HepG2 (cell line): ENCODE data around the gene ROM1. TPM values are rescaled to one million over a fixed set of nuclear protein-coding genes. Genes with fewer than 3 reads are reported as not detected.

ENCODE experiments used
- ARHGAP35 ChIP-seq: sonication (generic); formaldehyde crosslinking; IDR thresholded peaks from 2 replicates; pipeline ENCODE4 v1.9.0; 2022; ENCODE audit warnings: mild to moderate bottlenecking, inconsistent platforms, moderate library complexity, missing genetic modification reagents, borderline replicate concordance
- ATF7 ChIP-seq, 2 experiments: fragments of 450-650 bp in 1 of 2; sonication (generic) in 1 of 2; formaldehyde crosslinking in 1 of 2; IDR thresholded peaks; 2 replicates each; pipeline versions ENCODE4 v1.4.0 to v1.6.1; 2016 to 2020; ENCODE audit warnings: antibody characterized with exemption in 1 of 2, mild to moderate bottlenecking in 1 of 2, missing genetic modification reagents in 1 of 2
- CHD4 ChIP-seq: fragments of 200-600 bp; sonication (generic); IDR thresholded peaks from 2 replicates; pipeline ENCODE4 v1.7.0; 2017; ENCODE audit warnings: mild to moderate bottlenecking, low read length, borderline replicate concordance
- EHMT2 ChIP-seq: fragments of 200-600 bp; sonication (generic); IDR thresholded peaks from 2 replicates; pipeline ENCODE4 v1.7.0; 2017; ENCODE audit warnings: antibody characterized with exemption, low read depth, low read length, borderline replicate concordance
- GABPB1 ChIP-seq: IDR thresholded peaks from 2 replicates; pipeline ENCODE4 v1.6.1; 2016; ENCODE audit warnings: mild to moderate bottlenecking, missing genetic modification reagents, moderate library complexity, missing compliant biosample characterization
- HMGA1 ChIP-seq: sonication (generic); formaldehyde crosslinking; conservative IDR thresholded peaks from 2 replicates; pipeline ENCODE4 v1.4.0; 2020; ENCODE audit warnings: missing genetic modification reagents
- JUN ChIP-seq: sonication (generic); formaldehyde crosslinking; IDR thresholded peaks from 2 replicates; pipeline ENCODE4 v1.4.0; 2020; ENCODE audit warnings: mild to moderate bottlenecking, missing genetic modification reagents
- KDM6A ChIP-seq: IDR thresholded peaks from 2 replicates; pipeline ENCODE4 v1.6.1; 2016; ENCODE audit warnings: low read depth
- PAX8 ChIP-seq: sonication (generic); formaldehyde crosslinking; IDR thresholded peaks from 2 replicates; pipeline ENCODE4 v1.8.0; 2022; ENCODE audit warnings: mild to moderate bottlenecking, missing genetic modification reagents, borderline replicate concordance
- PRPF4 ChIP-seq: fragments of 200-400 bp; formaldehyde crosslinking; IDR thresholded peaks from 2 replicates; pipeline ENCODE4 v1.6.1; 2016; ENCODE audit warnings: low read length, low read depth; ENCODE audit not compliant: poor library complexity, severe bottlenecking
- RNF2 ChIP-seq: fragments of 450-650 bp; conservative IDR thresholded peaks from 2 replicates; pipeline ENCODE4 v1.6.1; 2016; ENCODE audit warnings: low read depth
- SKI ChIP-seq: fragments of 450-650 bp; IDR thresholded peaks from one replicate; pipeline ENCODE4 v1.6.1; 2018; ENCODE audit warnings: mild to moderate bottlenecking; ENCODE audit not compliant: partially characterized antibody
- SRSF1 ChIP-seq: fragments of 200-400 bp; formaldehyde crosslinking; optimal IDR thresholded peaks from 2 replicates; pipeline ENCODE3; 2017; ENCODE audit warnings: mild to moderate bottlenecking, low read depth, low read length, moderate library complexity
- TCF7 ChIP-seq: sonication (generic); IDR thresholded peaks from 2 replicates; pipeline ENCODE4 v1.6.1; 2016; ENCODE audit warnings: antibody characterized with exemption, low read depth
- ZC3H4 ChIP-seq: sonication (generic); formaldehyde crosslinking; IDR thresholded peaks from 2 replicates; pipeline ENCODE4 v1.4.0; 2020; ENCODE audit warnings: missing genetic modification reagents, borderline replicate concordance
- ZNF232 ChIP-seq: sonication (generic); formaldehyde crosslinking; IDR thresholded peaks from 2 replicates; pipeline ENCODE4 v1.4.0; 2020; ENCODE audit warnings: missing genetic modification reagents, borderline replicate concordance
- ZNF335 ChIP-seq: sonication (generic); formaldehyde crosslinking; IDR thresholded peaks from 2 replicates; pipeline ENCODE4 v1.4.0; 2020; ENCODE audit warnings: missing genetic modification reagents
- ZNF597 ChIP-seq: sonication (generic); formaldehyde crosslinking; IDR thresholded peaks from 2 replicates; pipeline ENCODE4 v1.5.0; 2020; ENCODE audit warnings: missing genetic modification reagents
- ZNF652 ChIP-seq: IDR thresholded peaks from 2 replicates; pipeline ENCODE4 v1.6.1; 2016; ENCODE audit warnings: low read depth, borderline replicate concordance
- ZNF761 ChIP-seq: sonication (generic); formaldehyde crosslinking; conservative IDR thresholded peaks from 2 replicates; pipeline ENCODE4 v1.4.0; 2020; ENCODE audit warnings: mild to moderate bottlenecking, missing genetic modification reagents
- polyA plus RNA-seq, 8 experiments: library from polyadenylated mRNA; depleted of rRNA in 3 of 8; stranded (reverse) in 7 of 8; unstranded in 1 of 8; fragments of >200 nt; fragmentation: Illumina TruSeq in 4 of 8; extraction: Trizol in 4 of 8; gene quantifications; 2 replicates each; pipeline versions ENCODE4 v1.2.1 to v1.2.3, GENCODE V29; 2011 to 2016; ENCODE audit warnings: low read depth in 4 of 8, missing spikeins in 1 of 8, mixed read lengths in 1 of 8; ENCODE audit not compliant: insufficient read depth in 1 of 8
- total RNA-seq, 5 experiments: library from RNA; depleted of rRNA; stranded (reverse); fragments of >200 nt; fragmentation: Illumina TruSeq; extraction: Trizol; gene quantifications; 2 replicates each; pipeline ENCODE4 v1.2.3, GENCODE V29; 2016; ENCODE audit warnings: low read depth in 1 of 5
- TF ChIP-seq, protein P1 (sequence below): sonication (generic); formaldehyde crosslinking; IDR thresholded peaks from 2 replicates; pipeline ENCODE4 v1.8.0; 2022; ENCODE audit warnings: missing genetic modification reagents, low read depth, mild to moderate bottlenecking, borderline replicate concordance
- TF ChIP-seq, protein P2 (sequence below): sonication (generic); formaldehyde crosslinking; IDR thresholded peaks from 2 replicates; pipeline ENCODE4 v1.8.1; 2023; ENCODE audit warnings: mild to moderate bottlenecking, missing genetic modification reagents
- TF ChIP-seq, protein P3 (sequence below): sonication (generic); formaldehyde crosslinking; IDR thresholded peaks from 2 replicates; pipeline ENCODE4 v1.4.0; 2020; ENCODE audit warnings: missing genetic modification reagents
- TF ChIP-seq, protein P4 (sequence below): sonication (generic); formaldehyde crosslinking; IDR thresholded peaks from 2 replicates; pipeline ENCODE4 v1.8.1; 2022; ENCODE audit warnings: mild to moderate bottlenecking, missing genetic modification reagents

Gene ROM1
- total and polyA plus RNA-seq, 2 of the 13 experiments (the other 11 are each of a cell fraction or from before 2014, with no cell fraction given), result 1.2 to 2.4 TPM

DNA sequence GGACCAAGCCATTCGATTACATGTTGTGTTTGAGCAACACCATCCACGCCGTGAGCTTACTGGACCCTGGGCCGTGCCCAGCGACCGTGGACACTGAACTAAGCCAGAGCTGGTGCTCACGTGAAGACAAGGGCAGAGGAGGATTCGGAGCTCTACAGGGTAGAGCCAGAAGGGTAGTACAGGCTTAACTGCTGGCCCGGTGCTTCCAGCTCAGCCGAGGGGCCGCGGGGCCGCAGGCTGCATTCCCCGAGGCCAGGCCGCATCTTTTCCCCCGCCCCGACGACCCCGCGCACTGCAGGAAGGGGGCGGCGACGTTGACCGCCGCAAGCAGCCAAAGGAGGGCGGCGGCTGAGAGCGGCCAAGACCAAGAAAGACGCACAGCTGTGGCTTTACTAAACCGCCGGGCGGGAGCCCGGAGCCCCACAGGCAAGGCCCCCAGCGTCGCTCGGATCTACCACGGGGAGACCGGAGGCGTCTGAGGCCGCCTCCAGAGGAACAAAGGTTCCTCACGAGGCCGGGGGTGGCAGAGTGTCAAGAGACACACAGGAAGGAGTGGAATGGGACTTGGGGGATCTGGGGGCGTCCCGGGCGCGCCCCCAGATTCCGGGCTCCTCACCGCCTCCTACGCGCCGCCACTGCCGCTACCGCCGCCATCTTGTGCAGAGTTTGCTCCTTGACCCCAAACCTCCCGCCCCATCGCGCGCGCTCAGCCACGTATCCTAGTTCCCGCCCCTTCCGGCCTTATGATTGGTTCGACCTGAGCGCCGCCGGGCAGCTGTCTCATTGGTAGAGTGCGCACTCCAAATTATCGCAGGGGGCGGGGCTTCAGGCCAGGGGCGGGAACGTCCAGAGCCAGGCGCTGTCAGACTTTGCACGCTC, 33.1 kb downstream of the ROM1 start, which contains the start of gene GANAB (continued):
- TF ChIP-seq, protein P1, sequence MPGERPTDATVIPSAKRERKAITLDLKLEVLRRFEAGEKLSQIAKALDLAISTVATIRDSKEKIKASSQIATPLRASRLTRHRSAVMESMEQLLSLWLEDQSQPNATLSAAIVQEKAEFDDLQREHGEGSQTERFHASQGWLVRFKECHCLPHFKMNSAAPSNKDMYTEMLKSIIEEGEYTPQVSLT (CRISPR knock-in tag), result no peak
- no peak for TF ChIP-seq ZNF597 (CRISPR knock-in tag)
- TF ChIP-seq KDM6A (CRISPR knock-in tag), result no peak
- 0 out of 2 replicates have a peak, but pooled peaks have one; percentile 10 for TF ChIP-seq ZNF232 (CRISPR knock-in tag)
- no peak for TF ChIP-seq SKI
- TF ChIP-seq JUN (CRISPR knock-in tag), result no peak
- TF ChIP-seq, protein P2, sequence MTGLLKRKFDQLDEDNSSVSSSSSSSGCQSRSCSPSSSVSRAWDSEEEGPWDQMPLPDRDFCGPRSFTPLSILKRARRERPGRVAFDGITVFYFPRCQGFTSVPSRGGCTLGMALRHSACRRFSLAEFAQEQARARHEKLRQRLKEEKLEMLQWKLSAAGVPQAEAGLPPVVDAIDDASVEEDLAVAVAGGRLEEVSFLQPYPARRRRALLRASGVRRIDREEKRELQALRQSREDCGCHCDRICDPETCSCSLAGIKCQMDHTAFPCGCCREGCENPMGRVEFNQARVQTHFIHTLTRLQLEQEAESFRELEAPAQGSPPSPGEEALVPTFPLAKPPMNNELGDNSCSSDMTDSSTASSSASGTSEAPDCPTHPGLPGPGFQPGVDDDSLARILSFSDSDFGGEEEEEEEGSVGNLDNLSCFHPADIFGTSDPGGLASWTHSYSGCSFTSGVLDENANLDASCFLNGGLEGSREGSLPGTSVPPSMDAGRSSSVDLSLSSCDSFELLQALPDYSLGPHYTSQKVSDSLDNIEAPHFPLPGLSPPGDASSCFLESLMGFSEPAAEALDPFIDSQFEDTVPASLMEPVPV (CRISPR knock-in tag), result peak; percentile 81; the same call in 1 of the 2 replicates
- TF ChIP-seq, protein P3, sequence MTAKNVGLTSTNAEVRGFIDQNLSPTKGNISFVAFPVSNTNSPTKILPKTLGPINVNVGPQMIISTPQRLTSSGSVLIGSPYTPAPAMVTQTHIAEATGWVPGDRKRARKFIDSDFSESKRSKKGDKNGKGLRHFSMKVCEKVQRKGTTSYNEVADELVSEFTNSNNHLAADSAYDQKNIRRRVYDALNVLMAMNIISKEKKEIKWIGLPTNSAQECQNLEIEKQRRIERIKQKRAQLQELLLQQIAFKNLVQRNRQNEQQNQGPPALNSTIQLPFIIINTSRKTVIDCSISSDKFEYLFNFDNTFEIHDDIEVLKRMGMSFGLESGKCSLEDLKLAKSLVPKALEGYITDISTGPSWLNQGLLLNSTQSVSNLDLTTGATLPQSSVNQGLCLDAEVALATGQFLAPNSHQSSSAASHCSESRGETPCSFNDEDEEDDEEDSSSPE (CRISPR knock-in tag), result peak; percentile 91
- no peak for TF ChIP-seq PAX8
- TF ChIP-seq ZC3H4 (CRISPR knock-in tag), result no peak
- TF ChIP-seq ZNF761 (CRISPR knock-in tag), result 0 out of 2 replicates have a peak, but pooled peaks have one; percentile 67
- peak; percentile 93 for TF ChIP-seq GABPB1 (CRISPR knock-in tag)
- no peak for TF ChIP-seq ZNF335 (CRISPR knock-in tag)
- TF ChIP-seq ZNF652 (CRISPR knock-in tag), result no peak
- TF ChIP-seq HMGA1 (CRISPR knock-in tag), result no peak
- TF ChIP-seq ARHGAP35 (CRISPR knock-in tag), result no peak
- no peak for TF ChIP-seq EHMT2
- TF ChIP-seq ATF7 (IDR thresholded peaks at IDR 0.05), result no peak
- no peak for TF ChIP-seq ATF7 (CRISPR knock-in tag; IDR thresholded peaks at IDR 0.05)
- no peak for TF ChIP-seq PRPF4
- TF ChIP-seq, protein P4, sequence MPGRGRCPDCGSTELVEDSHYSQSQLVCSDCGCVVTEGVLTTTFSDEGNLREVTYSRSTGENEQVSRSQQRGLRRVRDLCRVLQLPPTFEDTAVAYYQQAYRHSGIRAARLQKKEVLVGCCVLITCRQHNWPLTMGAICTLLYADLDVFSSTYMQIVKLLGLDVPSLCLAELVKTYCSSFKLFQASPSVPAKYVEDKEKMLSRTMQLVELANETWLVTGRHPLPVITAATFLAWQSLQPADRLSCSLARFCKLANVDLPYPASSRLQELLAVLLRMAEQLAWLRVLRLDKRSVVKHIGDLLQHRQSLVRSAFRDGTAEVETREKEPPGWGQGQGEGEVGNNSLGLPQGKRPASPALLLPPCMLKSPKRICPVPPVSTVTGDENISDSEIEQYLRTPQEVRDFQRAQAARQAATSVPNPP, result 0 out of 2 replicates have a peak, but pooled peaks have one; percentile 44
- TF ChIP-seq RNF2, result no peak
- no peak for TF ChIP-seq TCF7
- TF ChIP-seq SRSF1, result peak; percentile 91
- no peak for TF ChIP-seq CHD4
